ENCODE measurements around the gene UBE2G1. TPM values are rescaled to one million over a fixed set of nuclear protein-coding genes. Genes with fewer than 3 reads are reported as not detected.

The UBE2G1 gene
- total and polyA plus RNA-seq, 10 of the 15 experiments (the other 5 are each of a cell fraction or from before 2014, with no cell fraction given) = 24.4 to 139 (median 77.4) TPM

DNA sequence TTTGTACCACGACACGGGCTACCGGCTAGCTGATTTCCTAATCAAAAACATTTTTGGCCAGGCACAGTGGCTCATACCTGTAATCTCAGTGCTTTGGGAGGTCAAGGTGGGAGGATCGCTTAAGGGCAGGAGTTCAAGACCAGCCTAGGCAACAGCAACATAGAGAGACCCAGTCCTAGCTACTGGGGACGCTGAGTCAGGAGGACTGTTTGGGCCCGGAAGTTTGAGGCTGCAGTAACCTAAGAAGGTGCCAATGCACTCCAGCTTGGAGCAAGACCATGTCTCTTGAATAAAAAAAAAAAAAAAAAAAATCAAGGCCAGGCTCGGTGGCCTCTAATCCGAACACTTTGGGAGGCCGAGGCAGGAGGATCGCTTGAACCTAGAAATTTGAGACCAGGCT lies 49.8 kb downstream of the UBE2G1 start:
- POLR2A ChIA-PET = no interaction called here
- in situ Hi-C loops (cut with MboI) (no loop called here), intact Hi-C loops (cut with micrococcal nuclease; ENCODE audit: unreplicated experiment) (no loop called here)
- peaks cover 88% of the 10 kb centered on the region for H3K79me2 ChIP-seq (ENCODE audit: control insufficient read depth, insufficient read depth, low read length)
- no peak overlapping the region for H3K9ac ChIP-seq (ENCODE audit: control insufficient read depth, insufficient read depth, low read length)
- SMC1A ChIA-PET (ENCODE audit: uncharacterized antibody, unreplicated experiment) = interaction anchor here (0.9 kb wide), 2 partner anchors 21 to 56 kb away, joined by 4 read pairs; no protein-coding TSS in a partner anchor
- CTCF ChIA-PET = interaction anchor here (1.1 kb wide), 1 partner anchor 100 kb away, joined by 3 read pairs; no protein-coding TSS in a partner anchor
- no TSS peak for BruUV-seq (replicated peaks)
- 92% methylated on average over 10 of the region's 10 CpGs for WGBS (ENCODE audit: insufficient coverage, insufficient replicate concordance, low lambda C conversion rate, missing lambda C conversion rate)
- no peak overlapping the region for H3K4me2 ChIP-seq (ENCODE audit: control insufficient read depth, insufficient read depth)
- no peak overlapping the region for H3K27ac ChIP-seq (ENCODE audit: control insufficient read depth, insufficient read depth)
- H3K9me3 ChIP-seq (replicated peaks; ENCODE audit: control insufficient read depth, insufficient read depth, low read length) = no peaks in the 10 kb centered on the region
- H2AFZ ChIP-seq (ENCODE audit: control insufficient read depth, low read depth, low read length) = no peak overlapping the region
- no peaks in the 10 kb centered on the region for H3K27me3 ChIP-seq (replicated peaks in 1 of 2; ENCODE audit: control insufficient read depth in 2 of 2, insufficient read depth in 2 of 2, low read length in 1 of 2)
- DNase-seq (ENCODE audit: low read depth, low spot score) (no peak), ATAC-seq (no peak), FAIRE-seq (no peak)
- peaks cover 16% of the 10 kb centered on the region for H3K4me1 ChIP-seq (ENCODE audit: control insufficient read depth, insufficient read depth, low read length)
- peaks cover 2 to 6% of the 10 kb centered on the region in 2 experiments; a peak in 3 of 4 replicates for H3K36me3 ChIP-seq (ENCODE audit: control insufficient read depth in 2 of 2, insufficient read depth in 2 of 2, low read length in 1 of 2)
- RAD21 ChIA-PET (ENCODE audit: unreplicated experiment) = no interaction called here
- H3K4me3 ChIP-seq = no peak overlapping the region
- H4K20me1 ChIP-seq (ENCODE audit: control insufficient read depth, insufficient read depth) = peaks cover 3% of the 10 kb centered on the region; the same call in 1 of the 2 replicates
- TF ChIP-seq, protein P1, sequence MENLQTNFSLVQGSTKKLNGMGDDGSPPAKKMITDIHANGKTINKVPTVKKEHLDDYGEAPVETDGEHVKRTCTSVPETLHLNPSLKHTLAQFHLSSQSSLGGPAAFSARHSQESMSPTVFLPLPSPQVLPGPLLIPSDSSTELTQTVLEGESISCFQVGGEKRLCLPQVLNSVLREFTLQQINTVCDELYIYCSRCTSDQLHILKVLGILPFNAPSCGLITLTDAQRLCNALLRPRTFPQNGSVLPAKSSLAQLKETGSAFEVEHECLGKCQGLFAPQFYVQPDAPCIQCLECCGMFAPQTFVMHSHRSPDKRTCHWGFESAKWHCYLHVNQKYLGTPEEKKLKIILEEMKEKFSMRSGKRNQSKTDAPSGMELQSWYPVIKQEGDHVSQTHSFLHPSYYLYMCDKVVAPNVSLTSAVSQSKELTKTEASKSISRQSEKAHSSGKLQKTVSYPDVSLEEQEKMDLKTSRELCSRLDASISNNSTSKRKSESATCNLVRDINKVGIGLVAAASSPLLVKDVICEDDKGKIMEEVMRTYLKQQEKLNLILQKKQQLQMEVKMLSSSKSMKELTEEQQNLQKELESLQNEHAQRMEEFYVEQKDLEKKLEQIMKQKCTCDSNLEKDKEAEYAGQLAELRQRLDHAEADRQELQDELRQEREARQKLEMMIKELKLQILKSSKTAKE (IDR thresholded peaks at IDR 0.05; ENCODE audit: low read depth, poor library complexity, severe bottlenecking) = no peak
- TF ChIP-seq SREBF2 (IDR thresholded peaks at IDR 0.05; ENCODE audit: low read length) (no peak), ZBED1 (IDR thresholded peaks at IDR 0.05; ENCODE audit: borderline replicate concordance) (no peak), NBN (IDR thresholded peaks at IDR 0.05) (no peak), KLF5 (IDR thresholded peaks at IDR 0.05; ENCODE audit: partially characterized antibody) (no peak), SIN3A (IDR thresholded peaks at IDR 0.05; ENCODE audit: low read depth, low read length) (no peak), ZNF207 (IDR thresholded peaks at IDR 0.05; ENCODE audit: borderline replicate concordance) (no peak), YY1 (IDR thresholded peaks at IDR 0.05; ENCODE audit: low read depth, low read length) (no peak), BRCA1 (IDR thresholded peaks at IDR 0.05; ENCODE audit: low read depth, low read length) (no peak), RELA (IDR thresholded peaks at IDR 0.05; ENCODE audit: borderline replicate concordance, partially characterized antibody) (no peak), POU2F2 (IDR thresholded peaks at IDR 0.05; ENCODE audit: borderline replicate concordance, low read depth, low read length) (no peak)
- TF ChIP-seq, protein P2, sequence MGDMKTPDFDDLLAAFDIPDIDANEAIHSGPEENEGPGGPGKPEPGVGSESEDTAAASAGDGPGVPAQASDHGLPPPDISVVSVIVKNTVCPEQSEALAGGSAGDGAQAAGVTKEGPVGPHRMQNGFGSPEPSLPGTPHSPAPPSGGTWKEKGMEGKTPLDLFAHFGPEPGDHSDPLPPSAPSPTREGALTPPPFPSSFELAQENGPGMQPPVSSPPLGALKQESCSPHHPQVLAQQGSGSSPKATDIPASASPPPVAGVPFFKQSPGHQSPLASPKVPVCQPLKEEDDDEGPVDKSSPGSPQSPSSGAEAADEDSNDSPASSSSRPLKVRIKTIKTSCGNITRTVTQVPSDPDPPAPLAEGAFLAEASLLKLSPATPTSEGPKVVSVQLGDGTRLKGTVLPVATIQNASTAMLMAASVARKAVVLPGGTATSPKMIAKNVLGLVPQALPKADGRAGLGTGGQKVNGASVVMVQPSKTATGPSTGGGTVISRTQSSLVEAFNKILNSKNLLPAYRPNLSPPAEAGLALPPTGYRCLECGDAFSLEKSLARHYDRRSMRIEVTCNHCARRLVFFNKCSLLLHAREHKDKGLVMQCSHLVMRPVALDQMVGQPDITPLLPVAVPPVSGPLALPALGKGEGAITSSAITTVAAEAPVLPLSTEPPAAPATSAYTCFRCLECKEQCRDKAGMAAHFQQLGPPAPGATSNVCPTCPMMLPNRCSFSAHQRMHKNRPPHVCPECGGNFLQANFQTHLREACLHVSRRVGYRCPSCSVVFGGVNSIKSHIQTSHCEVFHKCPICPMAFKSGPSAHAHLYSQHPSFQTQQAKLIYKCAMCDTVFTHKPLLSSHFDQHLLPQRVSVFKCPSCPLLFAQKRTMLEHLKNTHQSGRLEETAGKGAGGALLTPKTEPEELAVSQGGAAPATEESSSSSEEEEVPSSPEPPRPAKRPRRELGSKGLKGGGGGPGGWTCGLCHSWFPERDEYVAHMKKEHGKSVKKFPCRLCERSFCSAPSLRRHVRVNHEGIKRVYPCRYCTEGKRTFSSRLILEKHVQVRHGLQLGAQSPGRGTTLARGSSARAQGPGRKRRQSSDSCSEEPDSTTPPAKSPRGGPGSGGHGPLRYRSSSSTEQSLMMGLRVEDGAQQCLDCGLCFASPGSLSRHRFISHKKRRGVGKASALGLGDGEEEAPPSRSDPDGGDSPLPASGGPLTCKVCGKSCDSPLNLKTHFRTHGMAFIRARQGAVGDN (IDR thresholded peaks at IDR 0.05) = no peak
- TF ChIP-seq, protein P3, sequence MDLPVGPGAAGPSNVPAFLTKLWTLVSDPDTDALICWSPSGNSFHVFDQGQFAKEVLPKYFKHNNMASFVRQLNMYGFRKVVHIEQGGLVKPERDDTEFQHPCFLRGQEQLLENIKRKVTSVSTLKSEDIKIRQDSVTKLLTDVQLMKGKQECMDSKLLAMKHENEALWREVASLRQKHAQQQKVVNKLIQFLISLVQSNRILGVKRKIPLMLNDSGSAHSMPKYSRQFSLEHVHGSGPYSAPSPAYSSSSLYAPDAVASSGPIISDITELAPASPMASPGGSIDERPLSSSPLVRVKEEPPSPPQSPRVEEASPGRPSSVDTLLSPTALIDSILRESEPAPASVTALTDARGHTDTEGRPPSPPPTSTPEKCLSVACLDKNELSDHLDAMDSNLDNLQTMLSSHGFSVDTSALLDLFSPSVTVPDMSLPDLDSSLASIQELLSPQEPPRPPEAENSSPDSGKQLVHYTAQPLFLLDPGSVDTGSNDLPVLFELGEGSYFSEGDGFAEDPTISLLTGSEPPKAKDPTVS (IDR thresholded peaks at IDR 0.05; ENCODE audit: low read depth, low read length) = no peak
- TF ChIP-seq, protein P4, sequence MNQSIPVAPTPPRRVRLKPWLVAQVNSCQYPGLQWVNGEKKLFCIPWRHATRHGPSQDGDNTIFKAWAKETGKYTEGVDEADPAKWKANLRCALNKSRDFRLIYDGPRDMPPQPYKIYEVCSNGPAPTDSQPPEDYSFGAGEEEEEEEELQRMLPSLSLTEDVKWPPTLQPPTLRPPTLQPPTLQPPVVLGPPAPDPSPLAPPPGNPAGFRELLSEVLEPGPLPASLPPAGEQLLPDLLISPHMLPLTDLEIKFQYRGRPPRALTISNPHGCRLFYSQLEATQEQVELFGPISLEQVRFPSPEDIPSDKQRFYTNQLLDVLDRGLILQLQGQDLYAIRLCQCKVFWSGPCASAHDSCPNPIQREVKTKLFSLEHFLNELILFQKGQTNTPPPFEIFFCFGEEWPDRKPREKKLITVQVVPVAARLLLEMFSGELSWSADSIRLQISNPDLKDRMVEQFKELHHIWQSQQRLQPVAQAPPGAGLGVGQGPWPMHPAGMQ (IDR thresholded peaks at IDR 0.05; ENCODE audit: borderline replicate concordance) = no peak
- TF ChIP-seq, protein P5, sequence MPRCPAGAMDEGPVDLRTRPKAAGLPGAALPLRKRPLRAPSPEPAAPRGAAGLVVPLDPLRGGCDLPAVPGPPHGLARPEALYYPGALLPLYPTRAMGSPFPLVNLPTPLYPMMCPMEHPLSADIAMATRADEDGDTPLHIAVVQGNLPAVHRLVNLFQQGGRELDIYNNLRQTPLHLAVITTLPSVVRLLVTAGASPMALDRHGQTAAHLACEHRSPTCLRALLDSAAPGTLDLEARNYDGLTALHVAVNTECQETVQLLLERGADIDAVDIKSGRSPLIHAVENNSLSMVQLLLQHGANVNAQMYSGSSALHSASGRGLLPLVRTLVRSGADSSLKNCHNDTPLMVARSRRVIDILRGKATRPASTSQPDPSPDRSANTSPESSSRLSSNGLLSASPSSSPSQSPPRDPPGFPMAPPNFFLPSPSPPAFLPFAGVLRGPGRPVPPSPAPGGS (IDR thresholded peaks at IDR 0.05; ENCODE audit: borderline replicate concordance, insufficient read depth, low read depth, low read length, poor library complexity, severe bottlenecking) = no peak
